ENCODE data around the gene ARHGEF7. TPM values are rescaled to one million over a fixed set of nuclear protein-coding genes. Genes with fewer than 3 reads are reported as not detected.

The ARHGEF7 gene
- total RNA-seq, 4 donors from 2014 or later, result 79.2 to 173 (median 114) TPM

DNA sequence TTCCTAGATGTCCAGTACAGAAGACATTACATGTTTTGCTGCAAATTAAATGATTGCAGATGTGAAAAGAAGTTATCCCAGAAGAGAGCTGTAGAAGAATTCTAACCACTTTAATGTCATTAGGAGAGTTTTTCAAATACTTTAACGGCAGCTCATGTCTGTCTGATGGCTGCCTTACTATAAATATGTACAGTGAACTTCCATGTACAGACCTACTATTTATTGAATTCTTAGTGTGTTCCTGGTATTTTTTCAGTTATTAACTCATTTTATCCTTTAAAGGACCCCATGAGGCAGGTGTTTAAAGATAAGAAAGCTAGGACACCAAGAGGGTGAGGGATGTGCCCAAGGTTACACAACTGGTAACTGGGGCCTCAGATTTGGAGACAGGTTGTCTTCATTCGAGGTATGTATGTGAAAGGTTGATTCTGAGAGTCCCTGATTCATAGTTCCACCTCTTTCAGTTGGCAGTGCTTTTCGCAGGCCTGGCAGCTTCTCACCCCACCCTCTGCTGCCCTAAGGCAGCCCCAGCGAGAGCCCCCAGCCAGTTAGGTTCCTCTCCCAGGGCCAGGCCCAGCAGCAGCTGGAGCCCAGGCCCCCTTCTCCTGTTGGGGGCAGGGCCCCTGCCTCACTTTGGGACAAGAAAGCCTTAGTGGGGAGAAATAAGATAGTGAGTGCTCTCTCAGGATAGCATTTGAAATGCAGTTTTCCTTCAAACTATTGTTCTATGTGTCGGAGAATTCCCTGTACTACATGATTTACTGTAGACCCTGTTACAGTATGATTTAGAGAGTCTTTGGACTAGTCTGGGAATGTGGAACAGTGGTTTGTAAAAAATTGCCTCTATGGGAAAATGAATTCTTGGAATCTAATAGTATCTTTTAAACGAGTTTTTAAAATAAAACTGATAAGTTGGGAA is 137.6 kb downstream of the ARHGEF7 start:
- TF ChIP-seq, protein P1, sequence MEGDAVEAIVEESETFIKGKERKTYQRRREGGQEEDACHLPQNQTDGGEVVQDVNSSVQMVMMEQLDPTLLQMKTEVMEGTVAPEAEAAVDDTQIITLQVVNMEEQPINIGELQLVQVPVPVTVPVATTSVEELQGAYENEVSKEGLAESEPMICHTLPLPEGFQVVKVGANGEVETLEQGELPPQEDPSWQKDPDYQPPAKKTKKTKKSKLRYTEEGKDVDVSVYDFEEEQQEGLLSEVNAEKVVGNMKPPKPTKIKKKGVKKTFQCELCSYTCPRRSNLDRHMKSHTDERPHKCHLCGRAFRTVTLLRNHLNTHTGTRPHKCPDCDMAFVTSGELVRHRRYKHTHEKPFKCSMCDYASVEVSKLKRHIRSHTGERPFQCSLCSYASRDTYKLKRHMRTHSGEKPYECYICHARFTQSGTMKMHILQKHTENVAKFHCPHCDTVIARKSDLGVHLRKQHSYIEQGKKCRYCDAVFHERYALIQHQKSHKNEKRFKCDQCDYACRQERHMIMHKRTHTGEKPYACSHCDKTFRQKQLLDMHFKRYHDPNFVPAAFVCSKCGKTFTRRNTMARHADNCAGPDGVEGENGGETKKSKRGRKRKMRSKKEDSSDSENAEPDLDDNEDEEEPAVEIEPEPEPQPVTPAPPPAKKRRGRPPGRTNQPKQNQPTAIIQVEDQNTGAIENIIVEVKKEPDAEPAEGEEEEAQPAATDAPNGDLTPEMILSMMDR (IDR thresholded peaks at IDR 0.05; ENCODE audit: low read depth), result no peak

DNA sequence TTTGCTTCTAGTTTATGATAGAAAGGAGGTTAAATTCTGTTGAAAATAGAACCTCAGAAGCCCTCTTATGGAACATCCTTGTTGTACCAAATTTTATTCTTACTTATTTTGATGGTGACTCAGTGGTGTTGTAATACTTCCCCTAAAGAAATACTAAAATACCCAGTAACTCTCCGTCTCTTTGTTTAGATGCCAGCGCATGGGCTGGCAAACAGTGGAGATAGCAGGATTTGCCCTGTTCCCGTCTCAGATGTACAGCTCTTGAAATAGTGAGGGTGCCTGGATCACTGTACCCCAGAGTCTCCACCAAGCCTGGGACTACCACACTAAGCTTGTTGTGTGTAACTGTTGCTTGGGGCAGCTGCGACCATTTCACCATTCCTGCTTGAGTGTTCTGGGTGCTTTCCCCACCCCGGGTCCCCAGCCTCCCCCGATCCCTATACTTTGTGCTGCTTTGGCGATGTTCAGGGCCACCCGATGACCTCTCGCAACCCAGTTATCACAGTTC is 138.3 kb downstream of the ARHGEF7 start:
- TF ChIP-seq, protein P1 (IDR thresholded peaks at IDR 0.05; ENCODE audit: low read depth), result no peak

DNA sequence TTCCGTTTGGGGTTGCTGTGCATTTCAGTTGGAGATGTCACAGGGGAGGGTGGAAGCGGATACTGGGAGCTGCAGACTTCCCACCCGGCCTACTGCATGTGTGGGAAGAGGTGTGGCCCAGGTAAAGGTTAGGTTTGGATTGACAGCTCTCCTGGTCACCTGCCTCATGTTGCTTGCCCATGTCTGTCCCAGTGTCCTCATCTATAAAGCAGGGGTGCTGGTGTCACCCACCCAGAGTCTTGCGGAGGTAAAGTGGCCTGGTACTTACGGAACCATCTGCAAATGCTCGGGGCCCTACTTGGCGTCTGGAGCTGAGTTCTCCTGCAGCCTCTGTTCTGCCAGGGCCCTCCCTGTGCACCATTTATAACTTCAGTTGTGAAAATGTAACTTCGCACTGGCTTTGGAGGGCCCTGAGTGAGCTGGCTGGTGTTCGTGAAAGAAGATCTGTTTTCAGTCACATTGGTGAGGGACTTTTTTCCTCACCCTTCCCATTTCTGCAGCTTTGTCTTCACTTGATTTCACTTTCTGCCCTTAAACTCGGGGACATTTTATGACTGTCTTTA is 140.2 kb downstream of the ARHGEF7 start:
- TF ChIP-seq, protein P1 (IDR thresholded peaks at IDR 0.05; ENCODE audit: low read depth), result no peak

DNA sequence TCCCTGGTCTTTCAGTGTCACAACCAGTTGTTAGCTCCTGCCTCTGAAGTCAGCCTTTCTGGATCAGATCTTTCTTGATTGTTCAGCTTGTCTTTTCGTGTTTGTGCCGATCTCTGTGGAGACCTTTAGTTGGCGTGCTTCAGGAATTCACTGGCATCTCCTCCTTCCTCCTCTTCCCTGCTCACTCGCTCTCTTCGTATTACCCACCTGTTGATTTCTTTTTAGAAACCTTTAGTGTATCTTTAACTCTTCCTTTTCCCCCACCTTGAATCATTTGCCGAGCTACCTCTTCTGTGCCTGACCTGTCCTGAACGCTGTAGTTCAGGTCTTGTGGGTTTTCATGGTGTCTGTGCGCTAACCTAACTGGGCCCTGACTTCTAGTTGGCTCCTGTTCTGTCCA is 141.3 kb downstream of the ARHGEF7 start:
- TF ChIP-seq, protein P1 (IDR thresholded peaks at IDR 0.05; ENCODE audit: low read depth), result no peak

DNA sequence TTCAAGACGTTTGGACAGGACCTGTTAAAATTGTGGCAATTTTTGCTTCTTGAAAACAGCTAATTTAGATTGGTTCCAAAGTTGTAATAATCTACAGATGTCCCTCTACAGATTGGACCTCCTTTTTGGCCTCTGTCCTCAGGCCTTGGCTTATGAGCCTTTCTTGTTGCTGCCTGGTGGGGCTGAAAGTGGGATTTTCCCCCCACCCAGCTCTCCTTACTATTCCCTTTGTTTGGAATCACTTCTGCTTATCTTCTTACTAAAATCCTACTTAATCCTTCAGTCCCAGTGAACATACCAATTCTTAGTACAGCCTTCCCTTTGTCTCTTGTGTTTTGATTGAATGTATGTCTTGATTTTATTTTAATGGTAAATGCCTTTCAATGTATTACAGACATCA is 141.8 kb downstream of the ARHGEF7 start:
- TF ChIP-seq, protein P1 (IDR thresholded peaks at IDR 0.05; ENCODE audit: low read depth), result no peak

DNA sequence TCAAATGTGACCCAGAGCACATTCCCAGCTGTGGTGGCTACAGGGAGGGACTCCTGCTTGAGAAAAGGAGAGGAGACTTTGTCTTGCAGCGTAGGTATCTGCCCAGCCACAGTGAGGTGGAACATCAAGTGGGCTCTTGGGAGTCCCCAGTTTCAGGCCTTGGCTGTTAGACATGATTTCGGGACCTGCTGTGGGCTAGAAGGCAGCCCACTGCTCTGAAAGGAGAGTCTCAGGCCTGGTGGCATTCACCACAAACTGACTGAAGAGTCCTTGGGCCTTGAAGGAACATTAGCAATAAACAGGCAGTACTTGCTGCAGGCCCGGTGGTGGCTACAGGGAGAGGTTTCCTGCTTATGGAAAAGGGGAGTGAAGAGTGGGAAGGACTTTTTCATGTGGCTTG is 143.5 kb downstream of the ARHGEF7 start:
- TF ChIP-seq, protein P1 (IDR thresholded peaks at IDR 0.05; ENCODE audit: low read depth), result no peak

DNA sequence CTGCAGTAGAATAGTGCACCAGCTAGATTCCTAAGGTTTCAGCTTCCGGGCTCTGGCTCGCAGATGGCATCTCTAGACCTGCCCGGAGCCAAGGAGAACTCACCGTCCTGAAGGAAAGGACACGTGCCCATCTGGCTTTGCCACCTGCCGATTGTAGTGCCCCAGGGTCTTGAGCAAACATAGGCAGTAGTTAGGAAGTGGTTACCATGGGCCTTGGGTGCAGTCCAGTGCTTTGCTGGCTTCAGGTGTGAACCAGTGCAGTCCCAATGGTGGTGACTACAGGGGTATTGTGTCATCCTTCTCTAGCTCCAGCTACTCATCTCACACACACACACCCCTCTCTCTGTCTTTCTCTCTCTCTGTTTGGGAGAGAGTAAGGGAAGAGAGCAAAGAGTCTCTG is 143.9 kb downstream of the ARHGEF7 start:
- TF ChIP-seq, protein P1 (IDR thresholded peaks at IDR 0.05; ENCODE audit: low read depth), result no peak

All from subcutaneous adipose tissue (tissue), 4 donors.